Spinal cord (tissue), 10 donors: Measurements from ENCODE around the gene MAGEL2. TPM values are rescaled to one million over a fixed set of nuclear protein-coding genes. Genes with fewer than 3 reads are reported as not detected.

Experiments used
- DNase-seq, 6 donors: peaks; one replicate each; pipeline versions ENCODE4 v3.0.0 to v3.0.0-alpha.2; 2013 to 2015; ENCODE audit warnings: low spot score in 6 of 6, low read depth in 4 of 6
- H3K27ac ChIP-seq: one replicate; pipeline ENCODE4 v1.5.1; 2013; ENCODE audit warnings: low read depth, low read length, control low read depth
- H3K27me3 ChIP-seq: one replicate; pipeline ENCODE4 v1.6.1; 2013; ENCODE audit warnings: low read length; ENCODE audit not compliant: control insufficient read depth, insufficient read depth
- H3K36me3 ChIP-seq: one replicate; pipeline ENCODE4 v1.6.1; 2013; ENCODE audit warnings: low read length; ENCODE audit not compliant: control insufficient read depth, insufficient read depth
- H3K4me1 ChIP-seq: one replicate; pipeline ENCODE4 v1.6.1; 2013; ENCODE audit warnings: low read length; ENCODE audit not compliant: control insufficient read depth, insufficient read depth
- H3K4me3 ChIP-seq: one replicate; pipeline ENCODE4 v1.5.1; 2013; ENCODE audit warnings: low read depth, low read length, control low read depth
- H3K9me3 ChIP-seq: one replicate; pipeline ENCODE4 v1.6.1; 2013; ENCODE audit warnings: low read length; ENCODE audit not compliant: control insufficient read depth, insufficient read depth
- WGBS: methylation state at CpG from one replicate; pipeline ENCODE4 v1.1.5; 2013; ENCODE audit warnings: missing lambda C conversion rate; ENCODE audit not compliant: insufficient coverage; 5-methylcytosine and 5-hydroxymethylcytosine counted together
- polyA plus RNA-seq, 2 donors: library from polyadenylated mRNA; unstranded; fragments of 120-200 nt; gene quantifications; one replicate each; pipeline ENCODE4 v1.2.1, GENCODE V29; 2013; ENCODE audit not compliant: insufficient read length in 2 of 2
- total RNA-seq, 2 donors: library from RNA; depleted of rRNA in 1 of 2; stranded (reverse); fragments of 120-200 nt in 1 of 2; fragments of >200 nt in 1 of 2; gene quantifications; one replicate each; pipeline versions ENCODE4 v1.2.3 to v1.2.4, GENCODE V29; 2013 to 2014
- donor health status: healthy.

MAGEL2 gene
- total and polyA plus RNA-seq, 4 donors = 4.6 to 25.3 (median 17.1) TPM

DNA sequence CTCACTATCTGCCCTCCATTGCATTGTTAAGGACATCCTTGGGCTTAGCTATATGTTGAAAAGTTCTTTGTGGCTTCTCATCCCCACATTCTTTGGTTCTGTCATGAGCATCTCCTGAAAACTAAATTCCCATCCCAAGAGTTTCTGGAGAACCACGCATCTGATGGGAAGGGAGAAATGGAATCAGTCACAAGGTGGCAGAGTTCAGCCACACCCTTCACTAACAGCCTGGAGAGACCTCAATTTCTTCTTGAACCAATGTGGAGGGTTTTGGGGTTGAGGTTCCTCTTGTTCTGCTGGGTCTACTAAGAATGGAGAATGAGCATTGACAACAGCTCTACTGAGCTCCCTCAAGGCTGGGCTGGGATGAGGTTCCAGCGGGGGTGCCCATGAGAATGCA, 15.6 kb upstream of the MAGEL2 start:
- no peak for DNase-seq
- no peaks in the 10 kb centered on the region for H3K4me1 ChIP-seq
- H3K27ac ChIP-seq = no peak overlapping the region
- WGBS = no CpG with 5 or more reads among the region's 2 CpGs
- no peak overlapping the region for H3K4me3 ChIP-seq
- no peaks in the 10 kb centered on the region for H3K9me3 ChIP-seq
- H3K36me3 ChIP-seq = no peaks in the 10 kb centered on the region
- H3K27me3 ChIP-seq = no peaks in the 10 kb centered on the region

DNA sequence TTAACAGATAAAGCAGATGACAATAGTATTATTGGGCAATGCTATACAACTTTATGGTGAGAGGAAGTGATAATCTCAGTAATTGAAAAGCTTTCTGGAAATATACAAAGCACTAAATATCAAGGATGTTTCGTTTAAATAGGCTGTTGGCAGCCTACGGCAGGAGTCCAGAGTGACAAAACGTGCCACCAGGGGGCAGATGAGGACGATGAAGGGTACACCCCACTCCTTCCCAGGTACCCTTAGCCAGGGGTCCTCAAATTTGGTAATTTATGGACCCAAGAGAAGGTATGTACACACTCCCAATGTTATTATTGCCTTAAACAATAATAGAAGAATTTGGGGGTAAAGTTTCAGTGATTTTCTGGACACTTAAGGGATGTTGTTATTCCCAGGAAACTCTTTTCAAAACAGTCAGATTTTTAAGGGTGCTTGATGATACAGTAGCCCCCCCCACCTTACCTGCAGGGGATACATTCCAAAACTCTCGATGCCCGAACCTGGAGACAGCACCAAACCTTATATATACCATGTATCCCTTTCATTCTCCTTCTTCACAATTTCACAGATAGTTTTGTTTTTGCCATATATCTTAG, 1.4 kb upstream of the MAGEL2 start:
- Histone ChIP-seq H3K27me3 (no peaks in the 10 kb centered on the region), H3K4me1 (peaks cover 22% of the 10 kb centered on the region), H3K27ac (no peak overlapping the region), H3K9me3 (peaks cover 3% of the 10 kb centered on the region), H3K4me3 (no peak overlapping the region), H3K36me3 (peaks cover 23% of the 10 kb centered on the region)
- whole genome bisulfite sequencing = 69% methylated on average over 2 of the region's 6 CpGs
- peak in 3 of 6 donors; percentile 36 to 82 (median 69) for DNase-seq

DNA sequence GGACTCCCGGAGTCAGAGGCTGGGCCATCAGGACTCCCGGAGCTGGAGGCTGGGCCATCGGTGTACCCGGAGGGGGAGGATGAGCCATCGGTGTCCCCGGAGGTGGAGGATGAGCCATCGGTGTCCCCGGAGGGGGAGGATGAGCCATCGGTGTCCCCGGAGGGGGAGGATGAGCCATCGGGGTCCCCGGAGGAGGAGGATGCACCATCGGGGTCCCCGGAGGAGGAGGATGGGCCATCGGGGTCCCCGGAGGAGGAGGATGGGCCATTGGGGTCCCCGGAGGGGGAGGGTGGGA, 719 bp downstream of the MAGEL2 start:
- H3K9me3 ChIP-seq = peaks cover 3% of the 10 kb centered on the region
- no peak overlapping the region for H3K27ac ChIP-seq
- peaks cover 23% of the 10 kb centered on the region for H3K36me3 ChIP-seq
- H3K27me3 ChIP-seq = no peaks in the 10 kb centered on the region
- H3K4me1 ChIP-seq = peaks cover 28% of the 10 kb centered on the region
- H3K4me3 ChIP-seq = peak overlapping the region; percentile 58
- WGBS = 70% methylated on average over 17 of the region's 17 CpGs
- DNase-seq = no peak

DNA sequence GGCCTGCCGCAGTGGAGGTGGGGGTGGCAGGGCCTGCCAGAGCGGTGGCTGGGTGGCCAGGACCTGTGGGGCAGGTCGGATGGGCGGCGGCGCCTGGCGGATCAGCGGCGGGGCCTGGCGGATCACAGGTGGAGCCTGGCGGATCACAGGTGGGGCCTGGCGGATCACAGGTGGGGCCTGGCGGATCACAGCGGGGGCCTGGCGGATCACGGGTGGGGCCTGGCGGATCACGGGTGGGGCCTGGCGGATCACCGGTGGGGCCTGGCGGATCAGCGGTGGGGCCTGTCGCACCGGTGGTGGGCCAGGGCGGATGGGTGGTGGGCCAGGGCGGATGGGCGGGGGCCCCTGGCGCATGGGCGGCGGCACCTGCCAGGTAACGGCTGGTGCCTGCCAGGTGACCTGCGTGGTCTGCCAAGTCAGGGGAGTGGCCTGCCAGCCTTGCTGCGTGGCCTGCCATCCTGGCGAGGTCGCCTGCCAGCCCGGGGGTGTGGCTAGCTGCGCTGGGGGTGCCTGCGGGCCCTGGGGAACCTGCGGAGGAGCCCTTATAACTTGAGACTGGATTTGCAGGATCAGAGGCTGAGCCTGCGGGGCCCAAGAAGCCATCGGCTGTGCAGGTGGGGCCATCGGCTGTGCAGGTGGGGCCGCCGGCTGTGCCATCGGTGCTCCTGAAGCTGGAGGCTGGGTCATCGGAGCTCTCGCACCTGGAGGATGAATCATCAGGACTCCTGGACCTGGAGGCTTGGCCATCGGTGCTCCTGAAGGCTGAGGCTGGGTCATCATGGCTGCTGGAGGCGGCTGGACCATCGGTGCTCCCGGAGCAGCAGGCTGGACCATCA, 1.3 kb downstream of the MAGEL2 start:
- H3K4me3 ChIP-seq = peak overlapping the region; percentile 58
- H3K27me3 ChIP-seq = no peaks in the 10 kb centered on the region
- no peak overlapping the region for H3K27ac ChIP-seq
- 95% methylated on average over 51 of the region's 51 CpGs for WGBS
- peaks cover 3% of the 10 kb centered on the region for H3K9me3 ChIP-seq
- DNase-seq = no peak
- H3K4me1 ChIP-seq = peaks cover 28% of the 10 kb centered on the region
- peaks cover 23% of the 10 kb centered on the region for H3K36me3 ChIP-seq

DNA sequence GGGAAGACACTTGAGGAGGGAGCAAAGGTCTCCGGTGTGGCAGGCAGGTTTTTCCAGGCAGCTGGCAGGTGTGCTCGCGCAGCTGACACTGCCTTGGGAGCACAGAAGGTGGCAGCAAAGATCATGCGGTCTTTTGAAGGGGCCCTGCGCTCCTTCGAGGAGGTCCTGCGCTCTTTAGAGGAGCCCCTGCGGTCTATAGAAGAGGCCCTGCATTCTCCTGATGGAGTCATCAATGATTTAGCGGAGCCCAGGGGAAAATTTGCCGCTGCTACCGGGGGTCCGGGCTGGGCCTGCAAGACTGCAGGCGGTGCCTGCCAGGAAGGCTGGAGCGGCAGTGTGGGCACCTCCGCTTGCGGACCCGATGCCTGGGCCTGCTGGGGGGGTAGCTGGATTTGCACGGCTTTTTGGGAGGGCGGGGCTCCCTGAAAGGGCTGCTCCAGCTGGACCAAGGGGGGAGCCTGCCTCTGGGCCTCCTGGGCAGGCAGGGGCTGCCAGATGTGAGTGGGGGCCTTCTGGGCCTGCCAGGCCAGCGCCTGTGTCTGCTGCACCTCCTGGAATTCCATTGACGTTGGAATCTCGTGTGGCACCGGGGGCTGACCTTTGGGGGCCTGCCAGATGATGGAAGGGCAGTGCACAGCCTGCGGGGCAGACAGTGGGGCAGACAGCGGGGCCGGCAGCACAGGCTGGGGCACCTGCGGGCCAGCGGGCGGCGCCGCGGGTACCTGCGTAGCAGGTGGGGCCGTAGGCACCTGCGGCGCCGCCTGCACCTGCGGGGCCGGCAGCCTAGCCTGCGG, 2.1 kb downstream of the MAGEL2 start:
- H3K27ac ChIP-seq = no peak overlapping the region
- no peaks in the 10 kb centered on the region for H3K27me3 ChIP-seq
- peak in 1 of 6 donors; percentile 69 for DNase-seq
- H3K4me3 ChIP-seq = no peak overlapping the region
- 77% methylated on average over 40 of the region's 40 CpGs for WGBS
- peaks cover 28% of the 10 kb centered on the region for H3K4me1 ChIP-seq
- H3K9me3 ChIP-seq = peaks cover 3% of the 10 kb centered on the region
- H3K36me3 ChIP-seq = peaks cover 23% of the 10 kb centered on the region

DNA sequence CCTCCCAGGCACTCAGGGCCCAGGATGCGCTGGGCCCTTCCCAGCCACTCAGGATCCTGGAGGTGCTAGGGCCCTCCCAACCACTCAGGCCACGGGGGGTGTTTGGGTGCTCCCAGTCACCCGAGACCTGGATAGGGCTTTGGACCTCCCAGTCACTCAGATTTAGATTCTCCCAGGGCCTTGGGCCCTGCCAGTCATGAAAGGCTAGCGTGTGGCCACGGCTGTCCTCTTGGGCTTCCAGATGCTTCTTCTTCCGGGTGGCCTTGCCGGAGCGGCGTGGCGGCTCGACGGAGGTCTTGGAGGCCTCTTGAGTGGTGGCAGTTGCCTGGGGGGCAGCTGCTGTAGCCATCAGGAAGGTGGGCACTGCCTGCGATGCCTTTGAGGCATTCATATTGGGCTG, 2.8 kb downstream of the MAGEL2 start:
- Histone ChIP-seq H3K4me3 (no peak overlapping the region), H3K9me3 (peaks cover 3% of the 10 kb centered on the region), H3K27ac (no peak overlapping the region), H3K4me1 (peaks cover 28% of the 10 kb centered on the region), H3K36me3 (peaks cover 23% of the 10 kb centered on the region), H3K27me3 (no peaks in the 10 kb centered on the region)
- WGBS = 93% methylated on average over 13 of the region's 13 CpGs
- DNase-seq = no peak

DNA sequence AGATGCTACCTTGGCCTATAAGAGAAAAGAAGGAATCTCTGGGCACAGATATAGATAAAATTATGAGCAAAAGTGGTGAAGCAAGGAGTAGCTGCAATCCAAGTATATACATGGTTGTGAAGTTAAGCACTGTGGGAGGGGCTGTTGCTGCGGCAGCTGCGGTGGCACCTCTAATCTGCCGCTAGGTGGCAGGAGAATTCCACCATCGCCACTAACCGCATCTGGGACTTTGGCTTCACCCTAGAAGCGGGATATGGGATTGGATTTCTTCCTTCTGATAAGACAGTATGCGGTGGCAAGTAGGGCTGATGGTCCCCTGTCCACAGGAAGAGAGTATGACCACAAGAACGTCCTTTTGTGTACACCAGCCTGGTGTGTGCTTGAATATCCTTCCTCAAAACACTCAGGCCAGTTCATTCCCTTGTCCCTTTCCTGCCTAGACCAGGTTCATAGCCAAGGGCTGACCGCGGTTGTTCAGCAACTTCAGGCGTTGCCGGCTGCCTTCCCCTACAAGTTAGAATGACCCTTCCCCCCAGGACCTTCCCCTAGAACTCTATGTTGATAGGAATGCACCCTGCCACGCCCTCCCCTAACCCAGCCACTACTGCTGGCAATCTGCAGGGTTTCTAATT, 5.1 kb downstream of the MAGEL2 start:
- H3K36me3 ChIP-seq = peaks cover 23% of the 10 kb centered on the region
- H3K4me3 ChIP-seq = no peak overlapping the region
- DNase-seq = peak in 4 of 6 donors; percentile 47 to 91 (median 70)
- H3K27ac ChIP-seq = no peak overlapping the region
- peaks cover 28% of the 10 kb centered on the region for H3K4me1 ChIP-seq
- H3K27me3 ChIP-seq = no peaks in the 10 kb centered on the region
- 15% methylated on average over 9 of the region's 13 CpGs for WGBS
- H3K9me3 ChIP-seq = peaks cover 3% of the 10 kb centered on the region

DNA sequence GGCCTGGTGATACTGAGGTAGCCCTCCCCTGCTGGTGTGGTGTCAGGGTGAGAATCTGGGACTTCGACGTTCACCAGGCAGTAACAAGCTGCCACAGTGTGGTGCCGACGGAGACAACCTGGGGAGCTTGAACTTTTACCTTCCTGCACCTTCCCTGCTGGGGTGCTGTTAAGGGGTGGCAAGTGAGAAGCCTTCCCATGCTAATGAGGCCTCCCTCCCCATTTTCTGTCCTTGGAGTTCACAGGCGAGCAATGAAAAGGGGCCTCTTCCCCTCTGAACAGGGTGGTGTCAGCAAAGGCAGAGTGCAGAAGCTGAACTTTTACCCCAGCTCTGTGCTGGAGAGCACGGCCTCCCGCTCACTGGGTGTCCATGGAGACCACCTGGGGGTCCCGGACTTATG, 13.5 kb downstream of the MAGEL2 start:
- Histone ChIP-seq H3K27me3 (no peaks in the 10 kb centered on the region), H3K4me3 (no peak overlapping the region), H3K27ac (no peak overlapping the region), H3K36me3 (no peaks in the 10 kb centered on the region), H3K9me3 (peaks cover 3% of the 10 kb centered on the region), H3K4me1 (no peaks in the 10 kb centered on the region)
- WGBS = 53% methylated on average over 5 of the region's 8 CpGs
- no peak for DNase-seq

DNA sequence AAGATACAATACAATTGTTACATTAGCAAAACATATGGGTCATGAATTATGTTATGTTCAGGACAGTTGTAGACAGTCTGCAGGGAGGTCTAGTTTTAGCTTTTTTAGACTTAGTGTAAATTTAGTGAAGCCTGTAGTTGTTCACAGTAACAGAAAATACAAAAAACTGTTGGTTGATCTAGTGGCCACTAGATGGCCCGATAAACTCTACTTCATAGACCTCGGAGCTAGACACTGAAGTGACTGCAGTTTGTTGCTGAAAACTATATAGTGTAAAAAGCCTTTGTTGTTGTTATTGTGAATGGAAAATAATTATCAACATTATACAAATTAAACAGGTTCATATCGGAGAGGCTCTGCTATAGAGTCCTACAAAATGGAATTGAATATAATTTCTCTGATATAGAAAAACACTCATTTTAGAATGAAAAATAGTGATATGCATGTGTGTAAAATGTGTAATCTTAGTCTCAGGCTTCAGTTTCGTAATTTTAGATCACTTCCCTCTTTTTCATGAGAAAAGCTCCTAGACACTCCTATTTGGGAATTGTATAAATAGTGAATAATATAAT, 18.3 kb downstream of the MAGEL2 start:
- Histone ChIP-seq H3K9me3 (no peaks in the 10 kb centered on the region), H3K27me3 (no peaks in the 10 kb centered on the region), H3K27ac (no peak overlapping the region), H3K4me1 (no peaks in the 10 kb centered on the region), H3K36me3 (no peaks in the 10 kb centered on the region), H3K4me3 (no peak overlapping the region)
- WGBS = no CpG with 5 or more reads among the region's 4 CpGs
- peak in 1 of 6 donors; percentile 61 for DNase-seq
